H1 (cell line): ENCODE results near the gene ENPEP. TPM values are rescaled to one million over a fixed set of nuclear protein-coding genes. Genes with fewer than 3 reads are reported as not detected.
A peak's percentile ranks its signal among the peaks of the same experiment; 100 is the strongest.

Source experiments
- CHD1 ChIP-seq: IDR thresholded peaks from 2 replicates; pipeline ENCODE4 v1.6.1; 2012; ENCODE audit warnings: low read depth, low read length, improper control_type of control experiment
- CREB1 ChIP-seq: IDR thresholded peaks from 2 replicates; pipeline ENCODE4 v1.6.1; 2012; ENCODE audit warnings: inconsistent platforms
- CTCF ChIP-seq, 3 experiments: IDR thresholded peaks; 1 replicate in 2 of 3; 2 replicates in 1 of 3; pipeline versions ENCODE4 v1.5.1 to v1.6.1; 2011; ENCODE audit warnings: low read length in 3 of 3, mild to moderate bottlenecking in 3 of 3, inconsistent platforms in 2 of 3, low read depth in 1 of 3, moderate library complexity in 1 of 3; ENCODE audit not compliant: insufficient read depth in 1 of 3; ENCODE audit errors: control extremely low read depth in 1 of 3
- POLR2AphosphoS5 ChIP-seq: IDR thresholded peaks from 2 replicates; pipeline ENCODE4 v1.6.1; 2011; ENCODE audit warnings: low read depth, low read length
- polyA plus RNA-seq, 7 experiments: library from polyadenylated mRNA; depleted of rRNA in 3 of 7; stranded (reverse) in 5 of 7; unstranded in 2 of 7; fragments of >200 nt in 5 of 7; fragments of 200-250 nt in 2 of 7; gene quantifications; 1 replicate in 5 of 7; 2 replicates in 1 of 7; 4 replicates in 1 of 7; pipeline versions ENCODE4 v1.2.1 to v1.2.3, GENCODE V29; 2011 to 2013; ENCODE audit warnings: missing spikeins in 2 of 7, mixed read lengths in 2 of 7
- total RNA-seq: library from RNA; stranded (reverse); fragmentation: NEBNext Ultra II Directional; extraction: Animal tissue kit (Norgen Biotek cat#: 25700); gene quantifications from 2 replicates; pipeline ENCODE4 v1.2.1, GENCODE V29; 2021

The ENPEP gene
- total and polyA plus RNA-seq, 2 of the 8 experiments (the other 6 are each of a cell fraction or from before 2014, with no cell fraction given) = 0.09 to 0.61 TPM

DNA sequence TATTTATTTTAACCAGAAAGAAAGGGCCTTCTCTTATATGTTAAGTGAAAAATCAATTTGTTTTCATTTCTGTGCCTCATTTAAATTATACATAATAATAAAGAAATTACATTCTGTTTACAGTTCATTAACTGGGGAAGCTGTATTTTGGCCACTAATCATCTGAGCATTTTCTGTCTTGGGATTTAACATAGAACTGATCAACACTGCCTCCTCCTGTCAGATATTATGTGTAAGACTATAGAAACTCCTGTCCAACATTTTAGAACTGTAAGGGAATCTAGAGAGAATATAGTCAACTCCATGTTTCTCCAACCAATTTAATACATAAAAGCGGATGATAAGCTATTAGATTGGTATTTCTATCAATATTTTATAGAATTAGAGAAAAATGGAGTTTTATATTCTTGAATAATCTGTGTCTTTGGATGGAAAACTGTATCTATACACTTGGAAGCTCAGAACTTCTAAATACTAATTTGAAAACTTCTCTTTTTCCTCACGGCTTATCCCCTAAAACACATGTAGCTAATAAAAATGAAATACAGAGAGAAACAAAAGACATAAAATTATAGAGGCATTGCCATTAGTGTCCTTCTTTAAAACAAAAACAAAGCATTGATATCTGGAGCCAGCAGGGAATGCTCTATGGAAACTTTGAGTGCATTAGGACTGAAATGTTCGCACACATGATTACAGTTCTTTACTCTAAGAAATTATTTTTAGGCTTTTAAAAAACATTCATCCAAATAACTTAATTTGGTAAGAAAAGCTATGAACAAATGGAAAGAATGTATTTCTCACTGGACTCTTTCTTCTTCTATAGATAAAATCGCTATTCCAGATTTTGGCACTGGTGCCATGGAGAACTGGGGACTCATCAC is 33.1 kb downstream of the ENPEP start (continued):
- TF ChIP-seq CTCF (IDR thresholded peaks at IDR 0.05; ENCODE audit: control extremely low read depth in 1 of 3, insufficient read depth in 1 of 3, low read depth in 1 of 3, low read length in 3 of 3) = peak in 2 of 3 experiments; percentile 27 to 36; a peak in 2 of 4 replicates
- no peak for TF ChIP-seq CHD1
- TF ChIP-seq POLR2AphosphoS5 = no peak
- TF ChIP-seq CREB1 = no peak
